GM12878 (cell line): ENCODE results near the gene GCNT3. TPM values are rescaled to one million over a fixed set of nuclear protein-coding genes. Genes with fewer than 3 reads are reported as not detected.

Experiments used
- ATAC-seq: fragments of 200-7000 bp; cut with Tn5 transposase; 3 replicates; pipeline ENCODE4 v1.9.1; 2020; ENCODE audit warnings: mild to moderate bottlenecking, moderate library complexity
- BruUV-seq: library from RNA; stranded (reverse); fragments of 400-500 nt; replicated peaks from 2 replicates; lab custom pipeline; 2021; lab: Mats Ljungman, UMichigan
- CTCF ChIA-PET: fragments of 300-600 bp; sonication (Branson Sonifier 250); formaldehyde crosslinking; extraction: SDS; loops from one replicate; lab custom pipeline; 2021; ENCODE audit warnings: inconsistent platforms; lab: Yijun Ruan, JAX
- POLR2A ChIA-PET: fragments of 350-600 bp; formaldehyde crosslinking; extraction: SDS; loops from one replicate; lab custom pipeline; 2021; ENCODE audit warnings: inconsistent platforms; lab: Charles Lee
- RAD21 ChIA-PET: fragments of 300-600 bp; sonication (Branson Sonifier 250); formaldehyde crosslinking; loops from one replicate; lab custom pipeline; 2023; ENCODE audit warnings: antibody characterized with exemption; ENCODE audit not compliant: unreplicated experiment; lab: Charles Lee
- SMC1A ChIA-PET: fragments of 300-600 bp; sonication (Branson Sonifier 250); formaldehyde crosslinking; loops from one replicate; lab custom pipeline; 2023; ENCODE audit not compliant: unreplicated experiment, uncharacterized antibody; lab: Charles Lee
- DNase-seq: peaks from one replicate; pipeline ENCODE4 v3.0.0-alpha.2; 2011; ENCODE audit warnings: low read depth, low spot score
- FAIRE-seq: peaks from 3 replicates; lab custom pipeline; 2011; peaks lifted over from hg19 to GRCh38; lab: Jason Lieb, UNC
- H2AFZ ChIP-seq: 2 replicates; pipeline ENCODE4 v1.6.0; 2011; ENCODE audit warnings: low read depth, low read length, control low read depth; ENCODE audit not compliant: control insufficient read depth
- H3K27ac ChIP-seq: 2 replicates; pipeline ENCODE4 v1.5.1; 2011; ENCODE audit warnings: control low read depth; ENCODE audit not compliant: control insufficient read depth, insufficient read depth
- H3K27me3 ChIP-seq, 2 experiments: replicated peaks in 1 of 2; 2 replicates each; pipeline versions ENCODE4 v1.6.0 to v1.6.1; 2011; ENCODE audit warnings: low read length in 1 of 2; ENCODE audit not compliant: control insufficient read depth in 2 of 2, insufficient read depth in 2 of 2
- H3K36me3 ChIP-seq, 2 experiments: 2 replicates each; pipeline ENCODE4 v1.5.1; 2011; ENCODE audit warnings: low read length in 1 of 2; ENCODE audit not compliant: control insufficient read depth in 2 of 2, insufficient read depth in 2 of 2
- H3K4me1 ChIP-seq: 2 replicates; pipeline ENCODE4 v1.6.1; 2011; ENCODE audit warnings: mild to moderate bottlenecking, low read length, moderate library complexity, mixed read lengths; ENCODE audit not compliant: control insufficient read depth, insufficient read depth
- H3K4me2 ChIP-seq: 2 replicates; pipeline ENCODE4 v1.6.0; 2011; ENCODE audit warnings: control low read depth; ENCODE audit not compliant: control insufficient read depth, insufficient read depth
- H3K4me3 ChIP-seq: fragments of 200-600 bp; sonication (generic); 2 replicates; pipeline ENCODE4 v1.5.1; 2016
- H3K79me2 ChIP-seq: 2 replicates; pipeline ENCODE4 v1.6.0; 2011; ENCODE audit warnings: low read length; ENCODE audit not compliant: control insufficient read depth, insufficient read depth
- H3K9ac ChIP-seq: 2 replicates; pipeline ENCODE4 v1.8.0; 2011; ENCODE audit warnings: low read length, control low read depth, mixed read lengths; ENCODE audit not compliant: control insufficient read depth, insufficient read depth
- H3K9me3 ChIP-seq: replicated peaks from 3 replicates; pipeline ENCODE4 v1.5.1; 2011; ENCODE audit warnings: mild to moderate bottlenecking, low read length; ENCODE audit not compliant: control insufficient read depth, insufficient read depth
- H4K20me1 ChIP-seq: 2 replicates; pipeline ENCODE4 v1.6.0; 2011; ENCODE audit not compliant: control insufficient read depth, insufficient read depth
- BCL11A ChIP-seq: IDR thresholded peaks from 2 replicates; pipeline ENCODE4 v1.6.1; 2011; ENCODE audit warnings: low read depth, low read length
- BHLHE40 ChIP-seq, 2 experiments: fragments of 450-650 bp in 1 of 2; IDR thresholded peaks; 2 replicates each; pipeline ENCODE4 v1.6.1; 2011 to 2017; ENCODE audit warnings: low read depth in 2 of 2, borderline replicate concordance in 1 of 2, improper control_type of control experiment in 1 of 2, low read length in 1 of 2, mild to moderate bottlenecking in 1 of 2
- CEBPB ChIP-seq, 2 experiments: fragments of 150-350 bp in 1 of 2; IDR thresholded peaks; 2 replicates each; pipeline ENCODE4 v1.6.1; 2012 to 2014; ENCODE audit warnings: low read depth in 2 of 2, low read length in 2 of 2, borderline replicate concordance in 1 of 2, inconsistent platforms in 1 of 2
- CHD2 ChIP-seq: IDR thresholded peaks from 2 replicates; pipeline ENCODE4 v1.6.1; 2011; ENCODE audit warnings: low read depth, low read length, improper control_type of control experiment, borderline replicate concordance
- DPF2 ChIP-seq: fragments of 450-650 bp; IDR thresholded peaks from 2 replicates; pipeline ENCODE4 v1.6.1; 2017; ENCODE audit warnings: mild to moderate bottlenecking
- ETV6 ChIP-seq, 2 experiments: fragments of 450-650 bp in 1 of 2; IDR thresholded peaks in 1 of 2; conservative IDR thresholded peaks in 1 of 2; 2 replicates each; pipeline ENCODE4 v1.6.1; 2014; ENCODE audit warnings: antibody characterized with exemption in 1 of 2, borderline replicate concordance in 1 of 2, low read depth in 1 of 2, mild to moderate bottlenecking in 1 of 2, moderate library complexity in 1 of 2
- IKZF1 ChIP-seq: fragments of 450-650 bp; conservative IDR thresholded peaks from 2 replicates; pipeline ENCODE4 v1.6.1; 2017; ENCODE audit warnings: antibody characterized with exemption, mild to moderate bottlenecking
- IKZF2 ChIP-seq, 2 experiments: fragments of 450-650 bp; IDR thresholded peaks; 2 replicates each; pipeline ENCODE4 v1.6.1; 2017; ENCODE audit warnings: mild to moderate bottlenecking in 2 of 2, moderate library complexity in 2 of 2
- KLF5 ChIP-seq: fragments of 450-650 bp; IDR thresholded peaks from 2 replicates; pipeline ENCODE4 v1.6.1; 2014; ENCODE audit warnings: mild to moderate bottlenecking; ENCODE audit not compliant: partially characterized antibody
- NKRF ChIP-seq: fragments of 450-650 bp; conservative IDR thresholded peaks from 2 replicates; pipeline ENCODE4 v1.6.1; 2017; ENCODE audit warnings: mild to moderate bottlenecking, moderate library complexity
- NRF1 ChIP-seq: conservative IDR thresholded peaks from 2 replicates; pipeline ENCODE4 v1.6.1; 2011; ENCODE audit warnings: mild to moderate bottlenecking, low read depth, low read length, improper control_type of control experiment
- POLR2A ChIP-seq: IDR thresholded peaks from 2 replicates; pipeline ENCODE4 v1.6.1; 2011; ENCODE audit warnings: low read depth, mild to moderate bottlenecking, low read length
- RAD21 ChIP-seq: IDR thresholded peaks from 2 replicates; pipeline ENCODE4 v1.6.1; 2011; ENCODE audit warnings: mild to moderate bottlenecking, low read depth, low read length, moderate library complexity; ENCODE audit not compliant: insufficient read depth
- ZBTB33 ChIP-seq: fragments of 450-650 bp; IDR thresholded peaks from 2 replicates; pipeline ENCODE4 v1.6.1; 2017; ENCODE audit warnings: mild to moderate bottlenecking
- WGBS: methylation state at CpG from one replicate; pipeline ENCODE4 v1.1.6; 2016; ENCODE audit warnings: low lambda C conversion rate; ENCODE audit not compliant: insufficient replicate concordance, insufficient coverage; ENCODE audit errors: missing lambda C conversion rate; 5-methylcytosine and 5-hydroxymethylcytosine counted together
- in situ Hi-C: fragments of 300-500 bp; cut with MboI; formaldehyde crosslinking; loops from 9 replicates; pipeline ENCODE4 v1.14.3; 2018; ENCODE audit warnings: mixed read lengths
- intact Hi-C: fragments of 100-400 bp; cut with micrococcal nuclease; formaldehyde crosslinking; loops from one replicate; pipeline ENCODE4 v1.14.2; 2022; ENCODE audit not compliant: unreplicated experiment
- polyA plus RNA-seq, 11 experiments: library from polyadenylated mRNA; depleted of rRNA in 4 of 11; unstranded in 6 of 11; stranded (reverse) in 5 of 11; fragments of >200 nt; fragmentation: Nextera tagmentation in 4 of 11; fragmentation: Illumina TruSeq in 1 of 11; extraction: Ambion mirVana in 4 of 11; extraction: Trizol in 1 of 11; gene quantifications; 1 replicate in 1 of 11; 2 replicates in 10 of 11; pipeline versions ENCODE4 v1.2.1 to v1.2.3, GENCODE V29; 2011 to 2016; ENCODE audit warnings: inconsistent platforms in 2 of 11, missing spikeins in 2 of 11, low read depth in 1 of 11
- total RNA-seq, 4 experiments: library from RNA; depleted of rRNA in 3 of 4; stranded (reverse); fragments of >200 nt in 3 of 4; fragmentation: Illumina TruSeq in 1 of 4; extraction: Trizol in 1 of 4; gene quantifications; 2 replicates each; pipeline versions ENCODE4 v1.2.1 to v1.2.3, GENCODE V29; 2013 to 2021

GCNT3 gene
- total and polyA plus RNA-seq, 10 of the 15 experiments (the other 5 are each of a cell fraction or from before 2014, with no cell fraction given): 0.03 to 0.53 (median 0.25) TPM; not detected in 2

- SMC1A ChIA-PET: no interaction called here
- intact Hi-C loops (no loop called here), in situ Hi-C loops (no loop called here)
- DNase-seq (no peak), FAIRE-seq (no peak), ATAC-seq (peak; percentile 41; the same call in 1 of the 3 replicates)
- no TSS peak for BruUV-seq
- Histone ChIP-seq H2AFZ (no peak overlapping the region), H3K27ac (no peak overlapping the region), H3K4me3 (no peak overlapping the region), H3K9me3 (no peaks in the 10 kb centered on the region), H3K9ac (no peak overlapping the region), H3K4me2 (no peak overlapping the region), H3K36me3 (no peaks in the 10 kb centered on the region), H3K4me1 (no peaks in the 10 kb centered on the region), H3K27me3 (no peaks in the 10 kb centered on the region), H3K79me2 (no peaks in the 10 kb centered on the region), H4K20me1 (no peaks in the 10 kb centered on the region)
- CTCF ChIA-PET: no interaction called here
- POLR2A ChIA-PET: no interaction called here
- TF ChIP-seq CHD2: no peak
- no peak for TF ChIP-seq NRF1
- TF ChIP-seq IKZF1: no peak
- no peak for TF ChIP-seq KLF5
- TF ChIP-seq BHLHE40 (IDR thresholded peaks at IDR 0.05; ENCODE audit: borderline replicate concordance in 1 of 2, low read depth in 2 of 2, low read length in 1 of 2): no peak
- no peak for TF ChIP-seq RAD21
- TF ChIP-seq POLR2A: no peak
- no peak for TF ChIP-seq DPF2
- TF ChIP-seq ETV6 (conservative IDR thresholded peaks at IDR 0.05 in 1 of 2, IDR thresholded peaks at IDR 0.05 in 1 of 2; ENCODE audit: borderline replicate concordance in 1 of 2, low read depth in 1 of 2): no peak
- no peak for TF ChIP-seq CEBPB (IDR thresholded peaks at IDR 0.05; ENCODE audit: borderline replicate concordance in 1 of 2, low read depth in 2 of 2, low read length in 2 of 2)
- TF ChIP-seq IKZF2 (IDR thresholded peaks at IDR 0.05): no peak
- no peak for TF ChIP-seq ZBTB33
- no peak for TF ChIP-seq BCL11A
- TF ChIP-seq NKRF: no peak
- 41% methylated on average over 8 of the region's 8 CpGs for WGBS
- RAD21 ChIA-PET: no interaction called here
Observed at GRCh38 chr15:59569477-59569876, 42.1 kb upstream of the GCNT3 start.
